Tibial nerve (tissue), 4 donors: ENCODE data around the gene CAB39L. TPM values are rescaled to one million over a fixed set of nuclear protein-coding genes. Genes with fewer than 3 reads are reported as not detected.

ENCODE experiments used
- DNase-seq, 2 donors: peaks; one replicate each; pipeline ENCODE4 v3.0.0-alpha.2; 2019; ENCODE audit warnings: low spot score in 2 of 2
- H3K27ac ChIP-seq, 4 donors: fragments of 200-600 bp; sonication (generic) in 3 of 4; one replicate each; pipeline ENCODE4 v1.5.1; 2017 to 2019; ENCODE audit warnings: mild to moderate bottlenecking in 1 of 4
- H3K27me3 ChIP-seq, 2 donors: fragments of 200-600 bp; sonication (generic) in 1 of 2; one replicate each; pipeline versions ENCODE4 v1.5.1 to v1.6.0; 2017 to 2019
- H3K36me3 ChIP-seq, 3 donors: fragments of 200-600 bp; sonication (generic); one replicate each; pipeline ENCODE4 v1.5.1; 2018 to 2019
- H3K4me1 ChIP-seq, 4 donors: fragments of 200-600 bp; sonication (generic) in 3 of 4; one replicate each; pipeline ENCODE4 v1.5.1; 2017 to 2019
- H3K4me3 ChIP-seq, 4 donors: fragments of 200-600 bp; sonication (generic) in 3 of 4; one replicate each; pipeline ENCODE4 v1.5.1; 2017 to 2019; ENCODE audit warnings: mild to moderate bottlenecking in 1 of 4, moderate library complexity in 1 of 4
- H3K9me3 ChIP-seq, 4 donors: fragments of 200-600 bp; sonication (generic) in 3 of 4; one replicate each; pipeline ENCODE4 v1.5.1; 2017 to 2019
- CTCF ChIP-seq, 5 experiments: fragments of 200-600 bp in 3 of 5; fragments of 450-650 bp in 2 of 5; sonication (generic) in 3 of 5; IDR thresholded peaks; one replicate each; pipeline ENCODE4 v1.5.1; 2016 to 2019; ENCODE audit warnings: antibody characterized with exemption in 5 of 5, mild to moderate bottlenecking in 3 of 5, moderate library complexity in 2 of 5
- EP300 ChIP-seq, 2 donors: sonication (generic); formaldehyde crosslinking; IDR thresholded peaks; one replicate each; pipeline ENCODE4 v1.6.1; 2017; ENCODE audit warnings: antibody characterized with exemption in 2 of 2, mild to moderate bottlenecking in 1 of 2
- POLR2A ChIP-seq, 2 donors: fragments of 450-650 bp; IDR thresholded peaks; one replicate each; pipeline ENCODE4 v1.6.1; 2017; ENCODE audit warnings: antibody characterized with exemption in 2 of 2, mild to moderate bottlenecking in 2 of 2, moderate library complexity in 2 of 2
- WGBS, 2 donors: methylation state at CpG; one replicate each; pipeline ENCODE4 v1.1.5; 2018; 5-methylcytosine and 5-hydroxymethylcytosine counted together
- total RNA-seq, 4 donors: library from RNA; depleted of rRNA; stranded (reverse); fragments of >200 nt; gene quantifications; one replicate each; pipeline ENCODE4 v1.1.0, GENCODE V29; 2016

CAB39L gene
- total RNA-seq, 4 donors from 2014 or later: 89.4 to 152 (median 107) TPM

DNA sequence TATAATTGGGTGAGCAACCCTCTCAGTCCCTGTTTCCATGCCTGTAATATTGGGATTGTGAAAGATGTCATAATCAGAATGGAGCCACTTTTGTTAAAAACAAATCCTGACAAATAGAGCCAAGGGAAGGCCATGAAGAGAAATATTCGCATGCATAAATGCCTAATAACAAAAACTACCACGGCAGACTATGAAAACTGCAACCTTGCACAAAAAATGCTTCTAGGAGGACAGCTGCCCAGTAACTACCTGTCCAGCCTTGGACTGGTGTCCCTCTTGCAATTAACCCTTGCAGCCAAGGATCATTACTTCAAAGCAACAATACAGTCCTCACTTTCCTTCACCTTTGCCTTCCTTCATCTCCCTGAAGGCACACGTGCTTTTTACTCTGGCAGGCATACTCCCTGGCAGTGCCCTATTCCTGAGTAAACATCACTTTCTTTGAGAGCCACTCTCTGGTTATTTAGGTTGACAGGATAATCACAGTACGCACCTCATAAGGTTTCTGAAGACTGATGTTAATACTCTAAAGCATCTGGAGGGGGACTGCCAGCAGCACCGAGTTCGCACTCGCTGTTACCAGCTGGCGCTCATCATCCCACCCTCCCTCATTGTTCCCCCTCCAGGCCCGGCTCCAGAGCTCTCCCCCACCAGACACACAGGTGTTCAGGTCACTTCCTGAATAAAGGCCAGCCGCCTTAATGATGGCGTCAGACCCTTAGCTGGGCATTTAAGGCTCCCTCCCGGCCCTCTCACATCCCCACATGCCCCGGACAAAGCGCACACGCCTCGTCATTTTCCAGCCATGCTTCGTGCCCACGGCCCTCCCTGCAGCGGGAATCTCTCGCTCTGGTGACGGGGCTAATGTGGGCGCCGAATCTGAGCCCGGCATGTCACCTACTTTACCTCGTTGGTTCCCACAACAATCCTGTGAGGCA is 138.8 kb downstream of the CAB39L start:
- Histone ChIP-seq H3K9me3 (no peaks in the 10 kb centered on the region), H3K27me3 (no peaks in the 10 kb centered on the region), H3K4me3 (no peak overlapping the region), H3K27ac (peak overlapping the region; percentile 65 to 95 (median 91)), H3K36me3 (peaks cover 0 to 3% (median 0%) of the 10 kb centered on the region in 3 donors), H3K4me1 (peaks cover 3 to 99% (median 56%) of the 10 kb centered on the region in 4 donors)
- WGBS, 2 donors: 83 to 87% methylated on average over 25 of the region's 25 CpGs
- DNase-seq: no peak
- TF ChIP-seq EP300 (IDR thresholded peaks at IDR 0.05) (no peak), POLR2A (IDR thresholded peaks at IDR 0.05) (peak in 1 of 2 donors; percentile 7), CTCF (IDR thresholded peaks at IDR 0.05) (no peak)

DNA sequence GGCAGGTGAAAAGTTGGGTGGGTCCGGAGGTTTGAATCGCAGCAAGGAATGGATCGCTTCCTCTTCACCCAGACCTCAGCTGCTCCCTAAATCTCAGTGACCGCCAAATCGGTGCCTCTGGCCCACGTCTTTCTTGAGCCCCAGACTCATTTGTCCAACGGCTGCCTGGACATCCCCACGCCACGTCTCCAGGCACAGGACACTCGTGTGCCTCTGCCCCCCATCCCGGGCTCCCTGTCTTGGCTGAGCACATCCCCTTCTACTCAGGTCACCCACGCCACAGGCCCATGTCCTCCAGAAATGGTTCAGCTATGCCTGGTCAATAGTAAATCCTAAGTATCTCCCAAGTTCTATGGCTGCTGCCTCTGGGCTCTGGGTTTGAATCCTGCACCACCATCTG is 139.5 kb downstream of the CAB39L start:
- no peaks in the 10 kb centered on the region for H3K9me3 ChIP-seq
- WGBS, 2 donors: 91% methylated on average over 12 of the region's 12 CpGs
- H3K36me3 ChIP-seq: no peaks in the 10 kb centered on the region
- H3K4me3 ChIP-seq: no peak overlapping the region
- DNase-seq: no peak
- peak overlapping the region; percentile 65 to 95 (median 91) for H3K27ac ChIP-seq
- H3K27me3 ChIP-seq: no peaks in the 10 kb centered on the region
- peaks cover 3 to 99% (median 51%) of the 10 kb centered on the region in 4 donors for H3K4me1 ChIP-seq
- TF ChIP-seq EP300 (IDR thresholded peaks at IDR 0.05) (no peak), POLR2A (IDR thresholded peaks at IDR 0.05) (no peak), CTCF (IDR thresholded peaks at IDR 0.05) (no peak)

GRCh38 chr13:49303533-49304252 is 140.2 kb downstream of the CAB39L start:
- no peak for DNase-seq
- no peak overlapping the region for H3K4me3 ChIP-seq

GRCh38 chr13:49302817-49303216 is 141.0 kb downstream of the CAB39L start:
- no peaks in the 10 kb centered on the region for H3K9me3 ChIP-seq
- no peak overlapping the region for H3K4me3 ChIP-seq
- H3K27me3 ChIP-seq: no peaks in the 10 kb centered on the region
- WGBS, 2 donors: 89 to 92% methylated on average over 9 of the region's 9 CpGs
- H3K27ac ChIP-seq: peak overlapping the region; percentile 65 to 95 (median 91)
- no peak for DNase-seq
- no peak for TF ChIP-seq POLR2A (IDR thresholded peaks at IDR 0.05)
- TF ChIP-seq CTCF (IDR thresholded peaks at IDR 0.05): no peak
- TF ChIP-seq EP300 (IDR thresholded peaks at IDR 0.05): no peak
- H3K4me1 ChIP-seq: peaks cover 3 to 97% (median 43%) of the 10 kb centered on the region in 4 donors
- H3K36me3 ChIP-seq: no peaks in the 10 kb centered on the region

More at GRCh38 chr13:49303533-49304252, 140.2 kb downstream of the CAB39L start:
- H3K36me3 ChIP-seq: no peaks in the 10 kb centered on the region
- H3K27me3 ChIP-seq: no peaks in the 10 kb centered on the region
- 50 to 52% methylated on average over 11 of the region's 11 CpGs for WGBS, 2 donors
- H3K9me3 ChIP-seq: no peaks in the 10 kb centered on the region
- peak overlapping the region; percentile 65 to 95 (median 91) for H3K27ac ChIP-seq
- peak in 1 of 2 donors; percentile 24 for TF ChIP-seq POLR2A (IDR thresholded peaks at IDR 0.05)
- TF ChIP-seq CTCF (IDR thresholded peaks at IDR 0.05): no peak
- peak; percentile 75 to 90 for TF ChIP-seq EP300 (IDR thresholded peaks at IDR 0.05)
- peaks cover 3 to 97% (median 44%) of the 10 kb centered on the region in 4 donors for H3K4me1 ChIP-seq
